Keratinocyte (primary cell): ENCODE data around the gene C2orf78. TPM values are rescaled to one million over a fixed set of nuclear protein-coding genes. Genes with fewer than 3 reads are reported as not detected.

Experiments
- DNase-seq: peaks from one replicate; pipeline ENCODE4 v3.0.0-alpha.2; 2011; ENCODE audit warnings: low read depth, missing footprints, low spot score
- FAIRE-seq: peaks from 2 replicates; lab custom pipeline; 2011; peaks lifted over from hg19 to GRCh38; lab: Jason Lieb, UNC
- H2AFZ ChIP-seq: 2 replicates; pipeline ENCODE4 v1.6.0; 2012; ENCODE audit warnings: low read length, control low read depth, inconsistent platforms; ENCODE audit not compliant: control insufficient read depth
- H3K27ac ChIP-seq: 2 replicates; pipeline ENCODE4 v1.5.1; 2011; ENCODE audit warnings: low read length; ENCODE audit not compliant: control insufficient read depth, insufficient read depth
- H3K27me3 ChIP-seq: 3 replicates; pipeline ENCODE4 v1.6.0; 2011; ENCODE audit warnings: low read length; ENCODE audit not compliant: control insufficient read depth, insufficient read depth; ENCODE audit errors: extremely low read depth
- H3K36me3 ChIP-seq, 2 experiments: 2 replicates in 1 of 2; 3 replicates in 1 of 2; pipeline ENCODE4 v1.5.1; 2011; ENCODE audit warnings: low read length in 2 of 2, mild to moderate bottlenecking in 1 of 2; ENCODE audit not compliant: control insufficient read depth in 2 of 2, insufficient read depth in 2 of 2; ENCODE audit errors: extremely low read depth in 1 of 2
- H3K4me1 ChIP-seq: 3 replicates; pipeline ENCODE4 v1.5.1; 2011; ENCODE audit warnings: low read length; ENCODE audit not compliant: control insufficient read depth, insufficient read depth; ENCODE audit errors: extremely low read depth
- H3K4me2 ChIP-seq: 3 replicates; pipeline ENCODE4 v1.6.0; 2011; ENCODE audit warnings: low read depth, low read length; ENCODE audit not compliant: control insufficient read depth, insufficient read depth; ENCODE audit errors: extremely low read depth
- H3K4me3 ChIP-seq, 3 experiments: fragments of 200-600 bp in 1 of 3; sonication (generic) in 1 of 3; 2 replicates in 2 of 3; 3 replicates in 1 of 3; pipeline ENCODE4 v1.5.1; 2011 to 2016; ENCODE audit warnings: low read length in 3 of 3, mild to moderate bottlenecking in 3 of 3, control low read depth in 2 of 3, inconsistent platforms in 1 of 3, low read depth in 1 of 3, mixed read lengths in 1 of 3, mixed run types in 1 of 3, moderate library complexity in 1 of 3; ENCODE audit not compliant: control insufficient read depth in 2 of 3, insufficient read depth in 2 of 3; ENCODE audit errors: extremely low read depth in 1 of 3
- H3K79me2 ChIP-seq: 2 replicates; pipeline ENCODE4 v1.6.0; 2012; ENCODE audit warnings: low read length; ENCODE audit not compliant: control insufficient read depth, insufficient read depth
- H3K9ac ChIP-seq: 3 replicates; pipeline ENCODE4 v1.6.0; 2011; ENCODE audit warnings: low read length; ENCODE audit not compliant: control insufficient read depth, insufficient read depth; ENCODE audit errors: extremely low read depth
- H3K9me1 ChIP-seq: 3 replicates; pipeline ENCODE4 v1.6.0; 2011; ENCODE audit warnings: low read length; ENCODE audit not compliant: control insufficient read depth, insufficient read depth; ENCODE audit errors: extremely low read depth
- H3K9me3 ChIP-seq: 2 replicates; pipeline ENCODE4 v1.5.1; 2012; ENCODE audit warnings: low read depth, low read length; ENCODE audit not compliant: control insufficient read depth
- H4K20me1 ChIP-seq: 3 replicates; pipeline ENCODE4 v1.6.0; 2011; ENCODE audit warnings: low read length; ENCODE audit not compliant: control insufficient read depth, insufficient read depth; ENCODE audit errors: extremely low read depth
- CTCF ChIP-seq, 3 experiments: IDR thresholded peaks in 1 of 3; conservative IDR thresholded peaks in 1 of 3; optimal IDR thresholded peaks in 1 of 3; 2 replicates in 2 of 3; 3 replicates in 1 of 3; pipeline versions ENCODE3 to v1.5.1; 2011; ENCODE audit warnings: low read length in 3 of 3, mild to moderate bottlenecking in 3 of 3, moderate library complexity in 2 of 3, control low read depth in 1 of 3, inconsistent platforms in 1 of 3; ENCODE audit not compliant: insufficient read depth in 2 of 3; ENCODE audit errors: extremely low read depth in 1 of 3
- EZH2 ChIP-seq: IDR thresholded peaks from one replicate; pipeline ENCODE4 v1.6.1; 2012; ENCODE audit warnings: inconsistent platforms, mild to moderate bottlenecking, low read length, moderate library complexity
- dilution Hi-C: fragments of 300-500 bp; cut with MboI; formaldehyde crosslinking; loops from one replicate; pipeline ENCODE4 v1.7.0; 2020; ENCODE audit warnings: low sequenced_read_pairs; ENCODE audit not compliant: extremely low pct_ligation_motif_present
- polyA plus RNA-seq, 5 experiments: library from polyadenylated mRNA; depleted of rRNA in 3 of 5; stranded (reverse) in 3 of 5; stranded (forward) in 1 of 5; unstranded in 1 of 5; fragments of >200 nt; gene quantifications; 1 replicate in 1 of 5; 2 replicates in 3 of 5; 3 replicates in 1 of 5; pipeline versions ENCODE4 v1.2.1 to v1.2.3, GENCODE V29; 2011 to 2012; ENCODE audit warnings: missing spikeins in 2 of 5, low read depth in 1 of 5, low replicate concordance in 1 of 5

Gene C2orf78
- polyA plus RNA-seq, 1 donor (not counting 4 experiments of a cell fraction or from before 2014, with no cell fraction given) = not detected

- Histone ChIP-seq H4K20me1 (no peaks in the 10 kb centered on the region), H3K9me1 (no peaks in the 10 kb centered on the region), H2AFZ (no peak overlapping the region), H3K4me3 (no peak overlapping the region), H3K9me3 (no peaks in the 10 kb centered on the region), H3K4me2 (no peak overlapping the region), H3K27ac (no peak overlapping the region), H3K36me3 (peaks cover 25 to 37% of the 10 kb centered on the region in 2 experiments), H3K27me3 (no peaks in the 10 kb centered on the region), H3K79me2 (peaks cover 37% of the 10 kb centered on the region), H3K9ac (no peak overlapping the region), H3K4me1 (no peaks in the 10 kb centered on the region)
- TF ChIP-seq CTCF (optimal IDR thresholded peaks at IDR 0.05 in 1 of 3, IDR thresholded peaks at IDR 0.05 in 1 of 3, conservative IDR thresholded peaks at IDR 0.05 in 1 of 3; ENCODE audit: extremely low read depth in 1 of 3, insufficient read depth in 2 of 3, low read length in 3 of 3) = no peak
- TF ChIP-seq EZH2 = no peak
- dilution Hi-C loops = no loop called here
- no peak for DNase-seq
- no peak for FAIRE-seq
Observed at GRCh38 chr2:73766994-73767393, 17.0 kb upstream of the C2orf78 start.

GRCh38 chr2:73770725-73771124 lies 13.3 kb upstream of the C2orf78 start:
- dilution Hi-C loops = no loop called here
- no peak overlapping the region for H3K4me2 ChIP-seq
- TF ChIP-seq CTCF (optimal IDR thresholded peaks at IDR 0.05 in 1 of 3, IDR thresholded peaks at IDR 0.05 in 1 of 3, conservative IDR thresholded peaks at IDR 0.05 in 1 of 3; ENCODE audit: extremely low read depth in 1 of 3, insufficient read depth in 2 of 3, low read length in 3 of 3) = no peak
- no peak for TF ChIP-seq EZH2
- FAIRE-seq (peak; percentile 5), DNase-seq (no peak)
- no peak overlapping the region for H3K9ac ChIP-seq
- no peaks in the 10 kb centered on the region for H3K9me1 ChIP-seq
- peaks cover under 1% of the 10 kb centered on the region for H3K4me1 ChIP-seq
- no peaks in the 10 kb centered on the region for H3K9me3 ChIP-seq
- peaks cover 67% of the 10 kb centered on the region for H3K79me2 ChIP-seq
- peaks cover 19 to 51% of the 10 kb centered on the region in 2 experiments for H3K36me3 ChIP-seq
- no peak overlapping the region for H3K27ac ChIP-seq
- H3K27me3 ChIP-seq = no peaks in the 10 kb centered on the region
- no peak overlapping the region for H3K4me3 ChIP-seq
- no peak overlapping the region for H2AFZ ChIP-seq
- H4K20me1 ChIP-seq = no peaks in the 10 kb centered on the region
